A549 (cell line): ENCODE results near the gene NAPSA. TPM values are rescaled to one million over a fixed set of nuclear protein-coding genes. Genes with fewer than 3 reads are reported as not detected.

Experiments used
- ATAC-seq, 2 experiments: fragments of 200-7000 bp in 1 of 2; fragments of >200 bp in 1 of 2; cut with Nextera tagmentation in 1 of 2; cut with Tn5 transposase in 1 of 2; 3 replicates each; pipeline versions ENCODE4 v1.8.0 to v1.9.1; 2018 to 2020; ENCODE audit warnings: mild to moderate bottlenecking in 1 of 2, moderate library complexity in 1 of 2
- CTCF ChIA-PET: fragments of 300-600 bp; sonication (Branson Sonifier 250); formaldehyde crosslinking; extraction: SDS; loops from one replicate; lab custom pipeline; 2021; ENCODE audit warnings: antibody characterized with exemption, inconsistent platforms; lab: Yijun Ruan, JAX
- POLR2A ChIA-PET: fragments of 350-600 bp; formaldehyde crosslinking; extraction: SDS; loops from one replicate; lab custom pipeline; 2021; ENCODE audit warnings: antibody characterized with exemption, inconsistent platforms; lab: Yijun Ruan, JAX
- DNase-seq, 2 experiments: peaks; one replicate each; pipeline versions ENCODE4 v3.0.0 to v3.0.0-alpha.2; 2011 to 2016; ENCODE audit warnings: low read depth in 1 of 2, low spot score in 1 of 2
- FAIRE-seq: peaks from 2 replicates; lab custom pipeline; 2011; peaks lifted over from hg19 to GRCh38; lab: Jason Lieb, UNC
- H3K27ac ChIP-seq, 2 experiments: fragments of >200 bp; sonication (Bioruptor Twin); formaldehyde crosslinking; 3 replicates each; pipeline ENCODE4 v1.5.1; 2016 to 2017
- H3K4me1 ChIP-seq: fragments of >200 bp; sonication (Bioruptor Twin); formaldehyde crosslinking; 3 replicates; pipeline ENCODE4 v1.6.1; 2016
- H3K4me2 ChIP-seq: fragments of >200 bp; sonication (Bioruptor Twin); formaldehyde crosslinking; 3 replicates; pipeline ENCODE4 v1.6.1; 2016
- H3K4me3 ChIP-seq: fragments of >200 bp; sonication (Bioruptor Twin); formaldehyde crosslinking; 3 replicates; pipeline ENCODE4 v1.5.1; 2016
- H3K9me3 ChIP-seq: fragments of >200 bp; sonication (Bioruptor Twin); formaldehyde crosslinking; 3 replicates; pipeline ENCODE4 v1.6.1; 2016
- ATOH8 ChIP-seq: fragments of 250-450 bp; sonication (Bioruptor Pico); IDR thresholded peaks from 2 replicates; pipeline ENCODE4 v1.5.0; 2020; ENCODE audit warnings: low read depth, mild to moderate bottlenecking, moderate library complexity
- BCL3 ChIP-seq: fragments of >200 bp; sonication (Bioruptor Twin); formaldehyde crosslinking; IDR thresholded peaks from 3 replicates; pipeline ENCODE4 v1.6.1; 2016
- BHLHE40 ChIP-seq: IDR thresholded peaks from 2 replicates; pipeline ENCODE4 v1.6.1; 2012; ENCODE audit warnings: low read depth, low read length, inconsistent platforms
- CBX2 ChIP-seq: fragments of 200-600 bp; sonication (generic); IDR thresholded peaks from 2 replicates; pipeline ENCODE4 v1.6.1; 2016; ENCODE audit warnings: low read depth, mild to moderate bottlenecking, borderline replicate concordance
- CHD2 ChIP-seq: fragments of 150-350 bp; IDR thresholded peaks from 2 replicates; pipeline ENCODE4 v1.6.1; 2014; ENCODE audit warnings: low read length; ENCODE audit not compliant: partially characterized antibody
- CTCF ChIP-seq: fragments of >200 bp; sonication (Bioruptor Twin); formaldehyde crosslinking; IDR thresholded peaks from 3 replicates; pipeline ENCODE4 v1.5.1; 2016
- EHF ChIP-seq: fragments of 250-450 bp; sonication (Bioruptor Pico); IDR thresholded peaks from 2 replicates; pipeline ENCODE4 v1.5.0; 2020; ENCODE audit warnings: mild to moderate bottlenecking
- ELK1 ChIP-seq: fragments of 150-350 bp; IDR thresholded peaks from 2 replicates; pipeline ENCODE4 v1.6.1; 2014; ENCODE audit warnings: low read depth, mild to moderate bottlenecking, low read length
- FOSB ChIP-seq: fragments of 250-450 bp; sonication (Bioruptor Pico); IDR thresholded peaks from 2 replicates; pipeline ENCODE4 v1.5.0; 2020; ENCODE audit warnings: mild to moderate bottlenecking, moderate library complexity
- FOSL2 ChIP-seq, 2 experiments: fragments of 450-650 bp in 1 of 2; fragments of >200 bp in 1 of 2; sonication (Bioruptor Twin) in 1 of 2; formaldehyde crosslinking; IDR thresholded peaks; 2 replicates each; pipeline versions ENCODE4 v1.5.0 to v1.6.1; 2016 to 2020; ENCODE audit warnings: mild to moderate bottlenecking in 1 of 2, moderate library complexity in 1 of 2
- HEYL ChIP-seq: fragments of 250-450 bp; sonication (Bioruptor Pico); IDR thresholded peaks from 2 replicates; pipeline ENCODE4 v1.8.0; 2021; ENCODE audit warnings: mild to moderate bottlenecking, moderate library complexity
- HOXA7 ChIP-seq: fragments of 250-450 bp; sonication (Bioruptor Pico); IDR thresholded peaks from 2 replicates; pipeline ENCODE4 v1.5.0; 2020; ENCODE audit warnings: mild to moderate bottlenecking, moderate library complexity
- HOXB5 ChIP-seq: fragments of 250-450 bp; sonication (Bioruptor Pico); IDR thresholded peaks from 2 replicates; pipeline ENCODE4 v1.5.0; 2020; ENCODE audit warnings: mild to moderate bottlenecking, moderate library complexity
- JUN ChIP-seq, 2 experiments: fragments of >200 bp; sonication (Bioruptor Twin); formaldehyde crosslinking; IDR thresholded peaks; 2 replicates in 1 of 2; 3 replicates in 1 of 2; pipeline ENCODE4 v1.6.1; 2016 to 2017
- KDM1A ChIP-seq: fragments of 200-600 bp; sonication (generic); IDR thresholded peaks from 2 replicates; pipeline ENCODE4 v1.6.1; 2016; ENCODE audit warnings: low read depth, mild to moderate bottlenecking
- MAFK ChIP-seq: fragments of 450-650 bp; IDR thresholded peaks from 2 replicates; pipeline ENCODE4 v1.6.1; 2014; ENCODE audit not compliant: partially characterized antibody
- MAZ ChIP-seq: fragments of 150-350 bp; IDR thresholded peaks from 2 replicates; pipeline ENCODE4 v1.6.1; 2014; ENCODE audit warnings: antibody characterized with exemption, low read depth, low read length, borderline replicate concordance
- MYC ChIP-seq: IDR thresholded peaks from 2 replicates; pipeline ENCODE4 v1.6.1; 2012; ENCODE audit warnings: mild to moderate bottlenecking, inconsistent platforms, low read length, improper control_type of control experiment, borderline replicate concordance
- PBX3 ChIP-seq: IDR thresholded peaks from 2 replicates; pipeline ENCODE4 v1.6.1; 2012
- POLR2A ChIP-seq: IDR thresholded peaks from 2 replicates; pipeline ENCODE4 v1.6.1; 2012; ENCODE audit warnings: mild to moderate bottlenecking, low read length
- POLR2AphosphoS2 ChIP-seq: conservative IDR thresholded peaks from 2 replicates; pipeline ENCODE4 v1.6.1; 2012; ENCODE audit warnings: low read length, improper control_type of control experiment, inconsistent platforms
- RFX5 ChIP-seq: fragments of 450-650 bp; IDR thresholded peaks from 2 replicates; pipeline ENCODE4 v1.7.1; 2014; ENCODE audit warnings: antibody characterized with exemption, mild to moderate bottlenecking, moderate library complexity
- RNF2 ChIP-seq: fragments of 200-600 bp; sonication (generic); IDR thresholded peaks from 2 replicates; pipeline ENCODE4 v1.6.1; 2016; ENCODE audit warnings: low read depth, mild to moderate bottlenecking, antibody characterized with exemption, moderate library complexity, borderline replicate concordance
- ZFP36 ChIP-seq: fragments of 450-650 bp; IDR thresholded peaks from 2 replicates; pipeline ENCODE4 v1.6.1; 2014; ENCODE audit warnings: borderline replicate concordance; ENCODE audit not compliant: partially characterized antibody
- WGBS: methylation state at CpG from one replicate; pipeline ENCODE4 v1.1.6; 2017; ENCODE audit errors: missing lambda C conversion rate; 5-methylcytosine and 5-hydroxymethylcytosine counted together
- polyA plus RNA-seq, 4 experiments: library from polyadenylated mRNA; depleted of rRNA in 3 of 4; stranded (reverse); fragments of >200 nt; fragmentation: RNase III in 1 of 4; extraction: RNeasy Plus Mini Kit Qiagen cat#74134 plus additional on column Dnase treatment in 1 of 4; gene quantifications; 2 replicates in 3 of 4; 3 replicates in 1 of 4; pipeline ENCODE4 v1.2.3, GENCODE V29; 2011 to 2017

The NAPSA gene
- polyA plus RNA-seq, 2 of the 4 experiments (the other 2 are of a cell fraction) = 1.3 to 1.5 TPM

- 2% methylated on average over 33 of the region's 34 CpGs for WGBS
- ChIA-PET CTCF (interaction anchor here (0.9 to 2.3 kb wide), 5 partner anchors 11 to 186 kb away, joined by 3 to 12 read pairs (median 9); no protein-coding TSS in a partner anchor), POLR2A (interaction anchor here (0.6 to 1.4 kb wide), 9 partner anchors 8 to 178 kb away, joined by 3 to 8 read pairs (median 3); partner anchors contain the start of genes JOSD2, MYH14 and POLD1)
- DNase-seq = peak; percentile 97 to 98
- peak; percentile 58 to 69 for ATAC-seq
- Histone ChIP-seq H3K9me3 (0 out of 3 replicates have a peak, but pooled peaks cover 3% of the 10 kb centered on the region), H3K4me2 (peak overlapping the region; percentile 81), H3K27ac (peak overlapping the region; percentile 75 to 88), H3K4me1 (peaks cover 31% of the 10 kb centered on the region), H3K4me3 (peak overlapping the region; percentile 45)
- no peak for TF ChIP-seq CHD2
- no peak for TF ChIP-seq FOSL2 (IDR thresholded peaks at IDR 0.05)
- no peak for TF ChIP-seq FOSL2 (CRISPR knock-in tag; IDR thresholded peaks at IDR 0.05)
- no peak for TF ChIP-seq POLR2AphosphoS2
- no peak for TF ChIP-seq CTCF
- no peak for TF ChIP-seq BHLHE40
- TF ChIP-seq RNF2 = 0 out of 2 replicates have a peak, but pooled peaks have one; percentile 36
- TF ChIP-seq PBX3 = no peak
- no peak for TF ChIP-seq MAZ
- TF ChIP-seq POLR2A = peak; percentile 26; the same call in 1 of the 2 replicates
- peak; percentile 56; the same call in 1 of the 2 replicates for TF ChIP-seq MYC
- no peak for TF ChIP-seq HOXA7
- TF ChIP-seq, all 56 proteins: peak for 3
- FAIRE-seq = peak; percentile 77
Observed at GRCh38 chr19:50333235-50333736, 32.2 kb downstream of the NAPSA start.

- no peak for DNase-seq
- Histone ChIP-seq H3K4me1 (peaks cover 34% of the 10 kb centered on the region), H3K4me2 (peak overlapping the region; percentile 81), H3K27ac (peak overlapping the region in 1 of 2 experiments; percentile 88; a peak in 2 of 6 replicates), H3K9me3 (0 out of 3 replicates have a peak, but pooled peaks cover 3% of the 10 kb centered on the region), H3K4me3 (peak overlapping the region; percentile 45; the same call in 2 of the 3 replicates)
- TF ChIP-seq EHF (CRISPR knock-in tag) (no peak), ELK1 (no peak), FOSB (CRISPR knock-in tag) (no peak), JUN (IDR thresholded peaks at IDR 0.05) (no peak), MAFK (peak; percentile 24)
- no peak for FAIRE-seq
- no peak for ATAC-seq
- POLR2A ChIA-PET = interaction anchor here (0.6 to 1.0 kb wide), 2 partner anchors 36 to 129 kb away, joined by 3 read pairs; partner anchors contain the start of gene MYH14
- CTCF ChIA-PET = interaction anchor here (1.6 to 2.3 kb wide), 3 partner anchors 12 to 185 kb away, joined by 4 to 12 read pairs (median 9); no protein-coding TSS in a partner anchor
- WGBS = 62% methylated on average over 20 of the region's 20 CpGs
Observed at GRCh38 chr19:50332244-50333038, 33.0 kb downstream of the NAPSA start.

GRCh38 chr19:50331994-50332243, 33.5 kb downstream of the NAPSA start:
- FAIRE-seq (no peak), DNase-seq (no peak), ATAC-seq (no peak)
- POLR2A ChIA-PET = interaction anchor here (0.6 kb wide), 1 partner anchor 36 kb away, joined by 3 read pairs; no protein-coding TSS in a partner anchor
- Histone ChIP-seq H3K4me1 (peaks cover 34% of the 10 kb centered on the region), H3K4me3 (no peak overlapping the region), H3K9me3 (0 out of 3 replicates have a peak, but pooled peaks cover 3% of the 10 kb centered on the region), H3K4me2 (peak overlapping the region; percentile 99; the same call in 1 of the 3 replicates), H3K27ac (no peak overlapping the region)
- CTCF ChIA-PET = interaction anchor here (0.8 to 1.7 kb wide), 2 partner anchors 25 to 184 kb away, joined by 3 to 9 read pairs; no protein-coding TSS in a partner anchor
- whole genome bisulfite sequencing = 41% methylated on average over 2 of the region's 2 CpGs
- TF ChIP-seq HOXB5 (no peak), CBX2 (no peak), HEYL (CRISPR knock-in tag) (no peak), BCL3 (no peak), PBX3 (no peak), KDM1A (no peak), ZFP36 (no peak), RFX5 (no peak), ATOH8 (CRISPR knock-in tag) (no peak)
